T-helper 2 cell (primary cell): ENCODE data around the gene PPAT.

Source experiments
- DNase-seq, 5 experiments: peaks; one replicate each; pipeline versions ENCODE4 v3.0.0 to v3.0.0-alpha.2; 2012 to 2022

The PPAT gene

GRCh38 chr4:56433280-56433679, 2.1 kb downstream of the PPAT start:
- DNase-seq = no peak

GRCh38 chr4:56430203-56430602, 5.2 kb downstream of the PPAT start:
- no peak for DNase-seq

- no peak for DNase-seq
These were observed 8.2 kb downstream of the PPAT start for GRCh38 chr4:56427179-56427578.

- no peak for DNase-seq
These were observed 9.1 kb downstream of the PPAT start for GRCh38 chr4:56426273-56426672.

- no peak for DNase-seq
These were observed 9.9 kb downstream of the PPAT start for GRCh38 chr4:56425518-56425917.

GRCh38 chr4:56424697-56425514, 10.5 kb downstream of the PPAT start:
- DNase-seq = peak in 3 of 5 experiments; percentile 12 to 50 (median 25)

GRCh38 chr4:56424176-56424575, 11.2 kb downstream of the PPAT start:
- no peak for DNase-seq

- no peak for DNase-seq
These were observed 18.0 kb downstream of the PPAT start for GRCh38 chr4:56417396-56417795.

GRCh38 chr4:56416349-56416748, 19.1 kb downstream of the PPAT start:
- DNase-seq = no peak

GRCh38 chr4:56414135-56414670, 21.2 kb downstream of the PPAT start:
- no peak for DNase-seq

GRCh38 chr4:56410247-56411062, 25.0 kb downstream of the PPAT start:
- peak in 1 of 5 experiments; percentile 37 for DNase-seq

GRCh38 chr4:56409511-56410090, 25.8 kb downstream of the PPAT start:
- DNase-seq = no peak

- DNase-seq = no peak
These were observed 26.4 kb downstream of the PPAT start for GRCh38 chr4:56408978-56409377.

GRCh38 chr4:56406151-56406550, 29.3 kb downstream of the PPAT start:
- no peak for DNase-seq

GRCh38 chr4:56405016-56405415, 30.4 kb downstream of the PPAT start:
- DNase-seq = no peak

- DNase-seq = no peak
These were observed 34.9 kb downstream of the PPAT start for GRCh38 chr4:56400560-56400959.

- DNase-seq = peak in 1 of 5 experiments; percentile 20
These were observed 44.1 kb downstream of the PPAT start for GRCh38 chr4:56391270-56391669.

- DNase-seq = no peak
These were observed 45.9 kb downstream of the PPAT start for GRCh38 chr4:56389558-56389957.

GRCh38 chr4:56388306-56388705, 47.1 kb downstream of the PPAT start:
- DNase-seq = no peak

- peak; percentile 81 to 97 (median 92) for DNase-seq
These were observed 48.1 kb downstream of the PPAT start, which contains the start of gene AASDH for GRCh38 chr4:56387023-56388001. TSS of gene AASDH (minus strand) at chr4:56387491. CDS start at chr4:56384299, 3,192 bp downstream.

GRCh38 chr4:56386091-56386490, 49.3 kb downstream of the PPAT start:
- DNase-seq = no peak

- DNase-seq = no peak
These were observed 60.0 kb downstream of the PPAT start for GRCh38 chr4:56375458-56375857.
